SK-N-SH treated with all-trans-retinoic acid at 6 μM for 48 hours (cell line): ENCODE measurements around the gene EFNB1.

Experiments
- CSDC2 ChIP-seq: fragments of 250-450 bp; sonication (Bioruptor Pico); IDR thresholded peaks from 2 replicates; pipeline ENCODE4 v1.5.0; 2020; ENCODE audit warnings: mild to moderate bottlenecking, moderate library complexity
- TCF4 ChIP-seq: fragments of 250-450 bp; sonication (Bioruptor Pico); IDR thresholded peaks from 2 replicates; pipeline ENCODE4 v1.8.0; 2021; ENCODE audit warnings: mild to moderate bottlenecking, moderate library complexity, borderline replicate concordance
- TOX ChIP-seq: fragments of 250-450 bp; sonication (Bioruptor Pico); IDR thresholded peaks from 2 replicates; pipeline ENCODE4 v1.8.0; 2021; ENCODE audit warnings: mild to moderate bottlenecking, moderate library complexity, borderline replicate concordance
- ZNF8 ChIP-seq: fragments of 450-650 bp; formaldehyde crosslinking; IDR thresholded peaks from 2 replicates; pipeline ENCODE4 v1.5.0; 2020; ENCODE audit warnings: mild to moderate bottlenecking, moderate library complexity

GRCh38 chrX:68833855-68834331 is 5.1 kb downstream of the EFNB1 start:
- TF ChIP-seq TOX (CRISPR knock-in tag) (no peak), TCF4 (CRISPR knock-in tag) (no peak), CSDC2 (CRISPR knock-in tag) (no peak), ZNF8 (CRISPR knock-in tag) (no peak)
